ENCODE results near the gene POLK.

The POLK gene

GRCh38 chr5:75611311-75612225, 99.9 kb downstream of the POLK start, which contains the start of gene ANKDD1B:
ANKDD1B (plus strand) TSS chr5:75611453; CDS start chr5:75611635, 182 bp downstream.
- DNase-seq, result peak; percentile 13

- no peak for DNase-seq
Measured at GRCh38 chr5:75612226-75612569, 100.5 kb downstream of the POLK start.

GRCh38 chr5:75612901-75613300, 101.2 kb downstream of the POLK start:
- no peak for DNase-seq

GRCh38 chr5:75614176-75614575, 102.5 kb downstream of the POLK start:
- DNase-seq, result no peak

- DNase-seq, result no peak
Measured at GRCh38 chr5:75616371-75616881, 104.7 kb downstream of the POLK start.

GRCh38 chr5:75616971-75617621, 105.4 kb downstream of the POLK start:
- no peak for DNase-seq

- DNase-seq, result peak; percentile 83
Measured at GRCh38 chr5:75617736-75618352, 106.2 kb downstream of the POLK start.

GRCh38 chr5:75620184-75620959, 108.7 kb downstream of the POLK start:
- no peak for DNase-seq

- DNase-seq, result no peak
Measured at GRCh38 chr5:75622564-75622963, 110.9 kb downstream of the POLK start.

- peak; percentile 73 for DNase-seq
Measured at GRCh38 chr5:75623846-75624245, 112.2 kb downstream of the POLK start.

GRCh38 chr5:75626959-75627358, 115.3 kb downstream of the POLK start:
- DNase-seq, result no peak

- no peak for DNase-seq
Measured at GRCh38 chr5:75627801-75628200, 116.1 kb downstream of the POLK start.

- DNase-seq, result no peak
Measured at GRCh38 chr5:75630875-75631274, 119.2 kb downstream of the POLK start.

GRCh38 chr5:75632321-75632720, 120.6 kb downstream of the POLK start:
- DNase-seq, result no peak

- DNase-seq, result no peak
Measured at GRCh38 chr5:75637949-75638348, 126.3 kb downstream of the POLK start.

- DNase-seq, result no peak
Measured at GRCh38 chr5:75639535-75640311, 128.0 kb downstream of the POLK start.

GRCh38 chr5:75640395-75640794, 128.7 kb downstream of the POLK start:
- DNase-seq, result peak; percentile 74

- no peak for DNase-seq
Measured at GRCh38 chr5:75640826-75641225, 129.1 kb downstream of the POLK start.

- no peak for DNase-seq
Measured at GRCh38 chr5:75648712-75649111, 137.0 kb downstream of the POLK start.
